ENCODE results near the gene DGUOK. TPM values are rescaled to one million over a fixed set of nuclear protein-coding genes. Genes with fewer than 3 reads are reported as not detected.

Gene DGUOK
- total RNA-seq (2022; extraction: Qiagen RNA extraction; ENCODE audit: low read depth) = 140 to 153 TPM (median 149 TPM) in 5 replicates

GRCh38 chr2:73926493-73927327 is at the start of gene DGUOK:
TSS of gene DGUOK (plus strand) at chr2:73926880. CDS start at chr2:73926911, 31 bp downstream.

GRCh38 chr2:73892631-73893329 is 33.9 kb upstream of the DGUOK start, which contains the start of gene ACTG2:
TSS of gene ACTG2 (plus strand) at chr2:73893008. CDS start at chr2:73901312, 8,304 bp downstream.

GRCh38 chr2:73984203-73984921 is 57.7 kb downstream of the DGUOK start, which contains the start of gene TET3:
TSS of gene TET3 (plus strand) at chr2:73984910. CDS start at chr2:73986404, 1,494 bp downstream.

Other genes with a start within 250 kb of the DGUOK start
- gene TPRKB, start 189.5 kb upstream of the DGUOK start, total RNA-seq (2022; extraction: Qiagen RNA extraction; ENCODE audit: low read depth) = 74.2 to 83.9 TPM (median 81.9 TPM) in 5 replicates
- 38.1 to 47.2 TPM (median 44.0 TPM) in 5 replicates for gene DUSP11, start 146.8 kb upstream of the DGUOK start, total RNA-seq (2022; extraction: Qiagen RNA extraction; ENCODE audit: low read depth)
- gene C2orf78, start 142.7 kb upstream of the DGUOK start, total RNA-seq (2022; extraction: Qiagen RNA extraction; ENCODE audit: low read depth) = not detected in 5 replicates
- 45.1 to 57.3 TPM (median 50.2 TPM) in 5 replicates for gene STAMBP, start 97.9 kb upstream of the DGUOK start, total RNA-seq (2022; extraction: Qiagen RNA extraction; ENCODE audit: low read depth)
- gene ACTG2, start 33.9 kb upstream of the DGUOK start, total RNA-seq (2022; extraction: Qiagen RNA extraction; ENCODE audit: low read depth) = 0.10 to 0.38 TPM (median 0.17 TPM) in 5 replicates
- 7.1 to 8.4 TPM (median 7.7 TPM) in 5 replicates for gene TET3, start 58.0 kb downstream of the DGUOK start, total RNA-seq (2022; extraction: Qiagen RNA extraction; ENCODE audit: low read depth)
- gene BOLA3, start 221.0 kb downstream of the DGUOK start, total RNA-seq (2022; extraction: Qiagen RNA extraction; ENCODE audit: low read depth) = 121 to 158 TPM (median 132 TPM) in 5 replicates